HUES64 (cell line): Measurements from ENCODE around the gene CEP57L1.
"Not testable (repeated sequence)": the region's sequence is repeated elsewhere in the genome, so short reads cannot be mapped to it uniquely, and the experiment has no call there.

Source experiments
- H3K27ac ChIP-seq: 2 replicates; pipeline ENCODE4 v1.7.0; 2013; ENCODE audit warnings: low read depth, low read length, inconsistent platforms
- H3K27me3 ChIP-seq: 2 replicates; pipeline ENCODE4 v1.6.1; 2013; ENCODE audit warnings: mild to moderate bottlenecking, low read length; ENCODE audit not compliant: insufficient read depth
- H3K36me3 ChIP-seq: 2 replicates; pipeline ENCODE4 v1.6.1; 2013; ENCODE audit warnings: mild to moderate bottlenecking, low read length; ENCODE audit not compliant: insufficient read depth
- H3K4me1 ChIP-seq: 2 replicates; pipeline ENCODE4 v1.6.1; 2013; ENCODE audit warnings: mild to moderate bottlenecking, low read length, moderate library complexity; ENCODE audit not compliant: insufficient read depth
- H3K4me3 ChIP-seq: 2 replicates; pipeline ENCODE4 v1.5.1; 2013; ENCODE audit warnings: mild to moderate bottlenecking, low read length, moderate library complexity
- H3K9ac ChIP-seq: 2 replicates; pipeline ENCODE4 v1.6.1; 2013; ENCODE audit warnings: mild to moderate bottlenecking, low read depth, low read length
- H3K9me3 ChIP-seq: 2 replicates; pipeline ENCODE4 v1.6.1; 2013; ENCODE audit warnings: low read depth, low read length; ENCODE audit not compliant: insufficient read depth
- WGBS: fragments of 150-250, 120-280 bp; methylation state at CpG from one replicate; pipeline ENCODE4 v1.1.7; 2013; ENCODE audit warnings: missing lambda C conversion rate; 5-methylcytosine and 5-hydroxymethylcytosine counted together

Gene CEP57L1

GRCh38 chr6:109178921-109179320 lies 83.6 kb downstream of the CEP57L1 start:
- Histone ChIP-seq H3K27me3 (no peaks in the 10 kb centered on the region), H3K9me3 (no peaks in the 10 kb centered on the region), H3K4me1 (peaks cover 5% of the 10 kb centered on the region), H3K36me3 (no peaks in the 10 kb centered on the region), H3K4me3 (no peak overlapping the region), H3K27ac (no peak overlapping the region), H3K9ac (no peak overlapping the region)
- no CpG with 5 or more reads among the region's 1 CpG for WGBS

- Histone ChIP-seq H3K4me1 (peaks cover 5% of the 10 kb centered on the region), H3K27me3 (no peaks in the 10 kb centered on the region), H3K4me3 (no peak overlapping the region), H3K27ac (no peak overlapping the region), H3K36me3 (no peaks in the 10 kb centered on the region), H3K9me3 (no peaks in the 10 kb centered on the region), H3K9ac (no peak overlapping the region)
- WGBS, result no CpG with 5 or more reads among the region's 1 CpG
These were observed 84.2 kb downstream of the CEP57L1 start for GRCh38 chr6:109179507-109179906.

- Histone ChIP-seq H3K27me3 (no peaks in the 10 kb centered on the region), H3K4me1 (peaks cover 5% of the 10 kb centered on the region), H3K9ac (no peak overlapping the region), H3K9me3 (no peaks in the 10 kb centered on the region), H3K4me3 (no peak overlapping the region), H3K36me3 (no peaks in the 10 kb centered on the region), H3K27ac (no peak overlapping the region)
- 80% methylated on average over 2 of the region's 2 CpGs for WGBS
These were observed 87.3 kb downstream of the CEP57L1 start for GRCh38 chr6:109182578-109182977.

- H3K27ac ChIP-seq, result no peak overlapping the region
- H3K27me3 ChIP-seq, result no peaks in the 10 kb centered on the region
- no peak overlapping the region for H3K9ac ChIP-seq
- peaks cover 5% of the 10 kb centered on the region for H3K4me1 ChIP-seq
- H3K9me3 ChIP-seq, result no peaks in the 10 kb centered on the region
- no peaks in the 10 kb centered on the region for H3K36me3 ChIP-seq
- no peak overlapping the region for H3K4me3 ChIP-seq
- 50% methylated on average over 1 of the region's 2 CpGs for WGBS
These were observed 87.9 kb downstream of the CEP57L1 start for GRCh38 chr6:109183109-109183650.

GRCh38 chr6:109184638-109185037 lies 89.3 kb downstream of the CEP57L1 start:
- Histone ChIP-seq H3K4me1 (peaks cover 5% of the 10 kb centered on the region), H3K27me3 (no peaks in the 10 kb centered on the region), H3K4me3 (no peak overlapping the region), H3K9ac (no peak overlapping the region), H3K36me3 (no peaks in the 10 kb centered on the region), H3K27ac (no peak overlapping the region), H3K9me3 (no peaks in the 10 kb centered on the region)
- 54% methylated on average over 3 of the region's 3 CpGs for WGBS

GRCh38 chr6:109186012-109186411 lies 90.7 kb downstream of the CEP57L1 start:
- Histone ChIP-seq H3K36me3 (no peaks in the 10 kb centered on the region), H3K27ac (no peak overlapping the region), H3K4me3 (no peak overlapping the region), H3K4me1 (peaks cover 5% of the 10 kb centered on the region), H3K9me3 (0 out of 2 replicates have a peak, but pooled peaks cover under 1% of the 10 kb centered on the region), H3K9ac (no peak overlapping the region), H3K27me3 (no peaks in the 10 kb centered on the region)
- 58% methylated on average over 3 of the region's 3 CpGs for WGBS

GRCh38 chr6:109187399-109188114 lies 92.2 kb downstream of the CEP57L1 start:
- Histone ChIP-seq H3K4me1 (peaks cover 5% of the 10 kb centered on the region), H3K9ac (no peak overlapping the region), H3K36me3 (no peaks in the 10 kb centered on the region), H3K27me3 (no peaks in the 10 kb centered on the region), H3K27ac (no peak overlapping the region), H3K9me3 (peaks cover 15% of the 10 kb centered on the region), H3K4me3 (no peak overlapping the region)
- WGBS, result 12% methylated on average over 3 of the region's 5 CpGs

- WGBS, result 63% methylated on average over 5 of the region's 5 CpGs
- H3K27ac ChIP-seq, result no peak overlapping the region
- peaks cover 20% of the 10 kb centered on the region for H3K9me3 ChIP-seq
- no peaks in the 10 kb centered on the region for H3K36me3 ChIP-seq
- no peaks in the 10 kb centered on the region for H3K27me3 ChIP-seq
- H3K4me1 ChIP-seq, result peaks cover 5% of the 10 kb centered on the region
- no peak overlapping the region for H3K4me3 ChIP-seq
- no peak overlapping the region for H3K9ac ChIP-seq
These were observed 92.8 kb downstream of the CEP57L1 start for GRCh38 chr6:109188115-109188411.

- H3K4me1 ChIP-seq, H3K27ac ChIP-seq, H3K27me3 ChIP-seq, H3K36me3 ChIP-seq, H3K9ac ChIP-seq, H3K4me3 ChIP-seq: not testable (repeated sequence)
- peaks cover 22% of the 10 kb centered on the region for H3K9me3 ChIP-seq
These were observed 96.1 kb downstream of the CEP57L1 start for GRCh38 chr6:109191368-109191767.

- Histone ChIP-seq H3K36me3 (no peaks in the 10 kb centered on the region), H3K9me3 (peaks cover 22% of the 10 kb centered on the region), H3K27ac (no peak overlapping the region), H3K4me3 (no peak overlapping the region), H3K9ac (no peak overlapping the region), H3K27me3 (no peaks in the 10 kb centered on the region), H3K4me1 (no peaks in the 10 kb centered on the region)
- WGBS, result 97% methylated on average over 3 of the region's 4 CpGs
These were observed 97.6 kb downstream of the CEP57L1 start for GRCh38 chr6:109192865-109193264.

GRCh38 chr6:109194880-109195279 lies 99.6 kb downstream of the CEP57L1 start:
- Histone ChIP-seq H3K27ac (no peak overlapping the region), H3K36me3 (no peaks in the 10 kb centered on the region), H3K9ac (no peak overlapping the region), H3K4me3 (no peak overlapping the region), H3K9me3 (peaks cover 22% of the 10 kb centered on the region), H3K4me1 (no peaks in the 10 kb centered on the region), H3K27me3 (no peaks in the 10 kb centered on the region)
- 77% methylated on average over 1 of the region's 1 CpG for WGBS

GRCh38 chr6:109197061-109197460 lies 101.8 kb downstream of the CEP57L1 start:
- Histone ChIP-seq H3K4me3 (no peak overlapping the region), H3K27ac (no peak overlapping the region)
- WGBS, result 81% methylated on average over 1 of the region's 1 CpG

More at GRCh38 chr6:109197061-109197460, 101.8 kb downstream of the CEP57L1 start:
- H3K36me3 ChIP-seq, result no peaks in the 10 kb centered on the region
- H3K9me3 ChIP-seq, result peaks cover 12% of the 10 kb centered on the region
- H3K4me1 ChIP-seq, result no peaks in the 10 kb centered on the region
- no peaks in the 10 kb centered on the region for H3K27me3 ChIP-seq
- H3K9ac ChIP-seq, result no peak overlapping the region
